ENCODE measurements around the gene ITGB4.

Gene ITGB4

GRCh38 chr17:75803883-75804282 is 82.6 kb downstream of the ITGB4 start:
- no peak for DNase-seq

GRCh38 chr17:75806822-75807500 is 85.7 kb downstream of the ITGB4 start:
- no peak for DNase-seq
